Smooth muscle cell (in vitro differentiated cells): Measurements from ENCODE around the gene NR2C2AP. TPM values are rescaled to one million over a fixed set of nuclear protein-coding genes. Genes with fewer than 3 reads are reported as not detected.

ENCODE experiments used
- DNase-seq: peaks from one replicate; lab custom pipeline; 2025; ENCODE audit not compliant: unreplicated experiment; lab: John Stamatoyannopoulos, UW
- H2AFZ ChIP-seq: fragments of 200-600 bp; sonication (generic); 2 replicates; pipeline ENCODE4 v1.6.0; 2016; ENCODE audit warnings: antibody characterized with exemption, low read depth, mild to moderate bottlenecking
- H3F3A ChIP-seq: fragments of 200-600 bp; sonication (generic); 2 replicates; pipeline ENCODE4 v1.6.0; 2017; ENCODE audit warnings: antibody characterized with exemption, low read depth
- H3K27ac ChIP-seq: fragments of 200-600 bp; sonication (generic); 2 replicates; pipeline ENCODE4 v1.5.1; 2016; ENCODE audit warnings: low read depth, mild to moderate bottlenecking
- H3K27me3 ChIP-seq: fragments of 200-600 bp; sonication (generic); 2 replicates; pipeline ENCODE4 v1.6.1; 2016; ENCODE audit warnings: low read depth, mild to moderate bottlenecking
- H3K36me3 ChIP-seq: fragments of 200-600 bp; sonication (generic); 2 replicates; pipeline ENCODE4 v1.5.1; 2016; ENCODE audit warnings: low read depth
- H3K4me1 ChIP-seq: fragments of 200-600 bp; sonication (generic); 2 replicates; pipeline ENCODE4 v1.5.1; 2016; ENCODE audit warnings: low read depth
- H3K4me2 ChIP-seq: fragments of 200-600 bp; sonication (generic); 2 replicates; pipeline ENCODE4 v1.6.0; 2016; ENCODE audit warnings: mild to moderate bottlenecking
- H3K4me3 ChIP-seq: fragments of 200-600 bp; sonication (generic); 2 replicates; pipeline ENCODE4 v1.5.1; 2016; ENCODE audit warnings: mild to moderate bottlenecking
- H3K79me2 ChIP-seq: fragments of 200-600 bp; sonication (generic); 2 replicates; pipeline ENCODE4 v1.6.0; 2016; ENCODE audit warnings: low read depth, mild to moderate bottlenecking
- H3K9ac ChIP-seq: fragments of 200-600 bp; sonication (generic); 2 replicates; pipeline ENCODE4 v1.6.0; 2016; ENCODE audit warnings: low read depth
- H3K9me3 ChIP-seq: fragments of 200-600 bp; sonication (generic); replicated peaks from 2 replicates; pipeline ENCODE4 v1.5.1; 2016; ENCODE audit warnings: low read depth
- H4K20me1 ChIP-seq: fragments of 200-600 bp; sonication (generic); 2 replicates; pipeline ENCODE4 v1.6.0; 2016; ENCODE audit warnings: low read depth
- CTCF ChIP-seq: fragments of 200-600 bp; sonication (generic); IDR thresholded peaks from 2 replicates; pipeline ENCODE4 v1.5.1; 2017; ENCODE audit warnings: borderline replicate concordance, mild to moderate bottlenecking, antibody characterized with exemption; ENCODE audit not compliant: insufficient read depth, poor library complexity, severe bottlenecking
- WGBS: methylation state at CpG from one replicate; pipeline ENCODE4 v1.1.7; 2016; ENCODE audit warnings: low lambda C conversion rate; 5-methylcytosine and 5-hydroxymethylcytosine counted together
- polyA plus RNA-seq: library from polyadenylated mRNA; unstranded; fragments of >200 nt; fragmentation: Nextera tagmentation; extraction: Ambion mirVana; gene quantifications from 2 replicates; pipeline ENCODE4 v1.2.1, GENCODE V29; 2016
- total RNA-seq: library from RNA; depleted of rRNA; stranded (reverse); fragments of >200 nt; gene quantifications from 2 replicates; pipeline ENCODE4 v1.2.3, GENCODE V29; 2014

NR2C2AP gene
- total and polyA plus RNA-seq, 2 experiments from 2014 or later = 6.9 to 10.5 TPM

GRCh38 chr19:19205416-19206410 lies 2.5 kb upstream of the NR2C2AP start:
- H3K9ac ChIP-seq = no peak overlapping the region
- WGBS = 71% methylated on average over 14 of the region's 14 CpGs
- no peaks in the 10 kb centered on the region for H4K20me1 ChIP-seq
- H3K4me3 ChIP-seq = no peak overlapping the region
- DNase-seq = no peak
- no peak overlapping the region for H2AFZ ChIP-seq
- peaks cover 7% of the 10 kb centered on the region for H3K4me1 ChIP-seq
- TF ChIP-seq CTCF = no peak
- H3K27ac ChIP-seq = no peak overlapping the region
- H3K36me3 ChIP-seq = no peaks in the 10 kb centered on the region
- no peaks in the 10 kb centered on the region for H3F3A ChIP-seq
- H3K79me2 ChIP-seq = no peaks in the 10 kb centered on the region
- no peak overlapping the region for H3K4me2 ChIP-seq
- H3K9me3 ChIP-seq = no peaks in the 10 kb centered on the region
- peaks cover 5% of the 10 kb centered on the region for H3K27me3 ChIP-seq

GRCh38 chr19:19204181-19204580 lies 967 bp upstream of the NR2C2AP start:
- Histone ChIP-seq H3K36me3 (no peaks in the 10 kb centered on the region), H3K27me3 (no peaks in the 10 kb centered on the region), H2AFZ (no peak overlapping the region), H3K9me3 (no peaks in the 10 kb centered on the region), H3K27ac (no peak overlapping the region), H3K4me1 (peaks cover 7% of the 10 kb centered on the region), H3K79me2 (no peaks in the 10 kb centered on the region), H3K9ac (no peak overlapping the region), H3K4me3 (no peak overlapping the region), H3F3A (no peaks in the 10 kb centered on the region), H3K4me2 (no peak overlapping the region), H4K20me1 (no peaks in the 10 kb centered on the region)
- TF ChIP-seq CTCF = no peak
- 72% methylated on average over 13 of the region's 13 CpGs for WGBS
- no peak for DNase-seq

- WGBS = 22% methylated on average over 11 of the region's 11 CpGs
- TF ChIP-seq CTCF = no peak
- Histone ChIP-seq H3K9ac (peak overlapping the region; percentile 53), H3K36me3 (no peaks in the 10 kb centered on the region), H3K4me1 (peaks cover 7% of the 10 kb centered on the region), H3F3A (no peaks in the 10 kb centered on the region), H3K27me3 (no peaks in the 10 kb centered on the region), H3K4me3 (peak overlapping the region; percentile 76), H4K20me1 (no peaks in the 10 kb centered on the region), H3K9me3 (no peaks in the 10 kb centered on the region), H2AFZ (peak overlapping the region; percentile 40), H3K79me2 (no peaks in the 10 kb centered on the region), H3K27ac (peak overlapping the region; percentile 43), H3K4me2 (peak overlapping the region; percentile 93)
- no peak for DNase-seq
Measured at GRCh38 chr19:19202707-19203011, 555 bp downstream of the NR2C2AP start.
